ENCODE data around the gene STAT5A.

GRCh38 chr17:42279776-42280630, 8.3 kb upstream of the STAT5A start:
- TF ChIP-seq CTCF (conservative IDR thresholded peaks at IDR 0.05) (no peak), EZH2 (IDR thresholded peaks at IDR 0.05; ENCODE audit: low read depth) (no peak)

Measured in PC-9 (cell line).